AG10803 (cell line): Measurements from ENCODE around the gene OPRM1.

ENCODE experiments used
- DNase-seq: peaks from one replicate; pipeline ENCODE4 v3.0.0; 2010; ENCODE audit warnings: low read depth
- H3K4me3 ChIP-seq: 2 replicates; pipeline ENCODE4 v1.5.1; 2011; ENCODE audit warnings: mild to moderate bottlenecking, low read length, control low read depth
- TF ChIP-seq, protein P1 (sequence below): conservative IDR thresholded peaks from 2 replicates; pipeline ENCODE4 v1.5.1; 2011; ENCODE audit warnings: mild to moderate bottlenecking, low read length, control low read depth, inconsistent platforms

OPRM1 gene

DNA sequence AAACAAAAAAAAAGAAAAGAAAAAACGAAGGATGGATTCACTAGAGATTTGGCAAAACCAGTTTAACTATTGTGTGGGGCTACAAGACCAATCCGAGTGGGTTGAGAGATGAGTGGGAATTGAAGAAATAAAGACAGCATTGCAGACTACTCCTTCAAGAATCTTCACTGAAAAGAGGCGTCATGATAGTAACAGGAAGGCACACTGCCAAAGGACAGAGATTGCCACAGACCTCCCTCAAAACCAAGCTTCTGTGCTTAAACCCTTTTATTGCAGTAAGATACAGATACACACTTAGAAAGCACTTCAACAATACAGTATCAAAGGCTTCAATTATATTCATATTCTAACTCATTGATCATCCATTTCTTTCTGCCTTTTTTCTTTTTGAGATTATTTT, 213.6 kb downstream of the OPRM1 start:
- peak; percentile 6 for DNase-seq
- H3K4me3 ChIP-seq = no peak overlapping the region
- TF ChIP-seq, protein P1, sequence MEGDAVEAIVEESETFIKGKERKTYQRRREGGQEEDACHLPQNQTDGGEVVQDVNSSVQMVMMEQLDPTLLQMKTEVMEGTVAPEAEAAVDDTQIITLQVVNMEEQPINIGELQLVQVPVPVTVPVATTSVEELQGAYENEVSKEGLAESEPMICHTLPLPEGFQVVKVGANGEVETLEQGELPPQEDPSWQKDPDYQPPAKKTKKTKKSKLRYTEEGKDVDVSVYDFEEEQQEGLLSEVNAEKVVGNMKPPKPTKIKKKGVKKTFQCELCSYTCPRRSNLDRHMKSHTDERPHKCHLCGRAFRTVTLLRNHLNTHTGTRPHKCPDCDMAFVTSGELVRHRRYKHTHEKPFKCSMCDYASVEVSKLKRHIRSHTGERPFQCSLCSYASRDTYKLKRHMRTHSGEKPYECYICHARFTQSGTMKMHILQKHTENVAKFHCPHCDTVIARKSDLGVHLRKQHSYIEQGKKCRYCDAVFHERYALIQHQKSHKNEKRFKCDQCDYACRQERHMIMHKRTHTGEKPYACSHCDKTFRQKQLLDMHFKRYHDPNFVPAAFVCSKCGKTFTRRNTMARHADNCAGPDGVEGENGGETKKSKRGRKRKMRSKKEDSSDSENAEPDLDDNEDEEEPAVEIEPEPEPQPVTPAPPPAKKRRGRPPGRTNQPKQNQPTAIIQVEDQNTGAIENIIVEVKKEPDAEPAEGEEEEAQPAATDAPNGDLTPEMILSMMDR = no peak

GRCh38 chr6:154257067-154257466, 218.0 kb downstream of the OPRM1 start:
- H3K4me3 ChIP-seq = no peak overlapping the region
- TF ChIP-seq, protein P1 = no peak
- DNase-seq = no peak

DNA sequence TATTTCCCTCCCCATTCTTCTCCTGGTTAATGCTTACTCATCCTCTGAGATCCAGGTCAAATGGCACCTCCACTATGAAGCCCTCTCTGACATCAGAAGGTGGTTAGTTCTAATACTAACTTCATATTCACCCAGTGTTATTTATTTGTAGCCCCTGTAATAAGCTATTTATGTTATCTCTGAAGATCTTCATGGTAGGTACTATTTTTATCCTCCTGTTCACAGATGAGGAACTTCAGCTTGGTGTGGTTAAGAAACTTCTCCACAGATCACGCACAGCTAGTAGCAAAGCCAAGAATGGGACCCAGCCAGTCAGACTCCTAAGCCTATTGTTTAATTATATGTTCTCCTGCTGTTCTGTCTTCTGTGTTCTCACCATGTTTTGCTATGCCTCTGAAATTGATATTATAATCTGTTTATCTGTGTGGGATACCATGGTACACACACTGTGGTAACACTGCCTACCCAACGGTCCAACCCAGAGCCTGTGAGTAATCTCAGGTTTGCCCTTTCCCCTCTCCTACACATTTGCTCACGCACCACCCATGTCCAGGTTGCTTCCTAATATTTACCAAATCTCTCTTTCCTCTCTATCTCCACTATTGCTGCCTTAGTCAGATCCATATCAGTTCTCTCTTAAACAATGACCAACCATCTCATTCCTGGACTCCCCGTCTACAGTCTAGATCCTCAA, 219.2 kb downstream of the OPRM1 start:
- DNase-seq = no peak
- H3K4me3 ChIP-seq = no peak overlapping the region
- TF ChIP-seq, protein P1 = no peak

- DNase-seq = no peak
- H3K4me3 ChIP-seq = no peak overlapping the region
- TF ChIP-seq, protein P1 = no peak
These were observed 222.8 kb downstream of the OPRM1 start for GRCh38 chr6:154261688-154262397.

- H3K4me3 ChIP-seq = no peak overlapping the region
- TF ChIP-seq, protein P1 = no peak
- no peak for DNase-seq
These were observed 227.6 kb downstream of the OPRM1 start for GRCh38 chr6:154266560-154267099.

DNA sequence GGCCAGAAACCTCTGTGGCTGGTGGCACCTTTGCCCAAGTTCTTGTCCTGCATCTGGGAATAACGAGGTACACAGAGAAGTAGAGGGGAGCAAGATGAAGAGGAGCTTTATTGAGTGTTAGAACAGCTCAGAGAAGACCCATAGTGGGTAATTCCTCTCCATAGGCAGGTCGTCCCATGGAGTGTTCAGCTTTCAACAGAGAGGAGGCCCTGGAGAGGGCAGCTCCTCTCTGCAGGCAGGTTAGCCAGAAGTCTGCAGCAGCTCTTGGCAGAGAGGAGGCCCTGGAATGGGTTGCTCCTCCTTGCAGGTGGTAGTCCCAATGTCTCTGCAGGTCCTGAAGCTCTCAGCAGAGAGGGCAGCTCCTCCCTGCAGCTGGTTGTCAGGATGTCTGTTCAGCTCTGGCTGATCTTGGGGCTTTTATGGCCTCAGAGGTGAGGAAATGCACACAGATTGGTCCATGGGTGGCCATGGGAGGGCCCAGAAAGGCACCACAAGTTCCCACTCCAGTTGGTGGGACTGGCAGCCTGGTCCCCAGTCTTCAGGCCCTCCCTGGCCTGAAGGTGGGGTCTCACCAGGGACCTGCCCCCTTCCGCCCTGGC, 228.6 kb downstream of the OPRM1 start:
- H3K4me3 ChIP-seq = no peak overlapping the region
- TF ChIP-seq, protein P1 = no peak
- no peak for DNase-seq

DNA sequence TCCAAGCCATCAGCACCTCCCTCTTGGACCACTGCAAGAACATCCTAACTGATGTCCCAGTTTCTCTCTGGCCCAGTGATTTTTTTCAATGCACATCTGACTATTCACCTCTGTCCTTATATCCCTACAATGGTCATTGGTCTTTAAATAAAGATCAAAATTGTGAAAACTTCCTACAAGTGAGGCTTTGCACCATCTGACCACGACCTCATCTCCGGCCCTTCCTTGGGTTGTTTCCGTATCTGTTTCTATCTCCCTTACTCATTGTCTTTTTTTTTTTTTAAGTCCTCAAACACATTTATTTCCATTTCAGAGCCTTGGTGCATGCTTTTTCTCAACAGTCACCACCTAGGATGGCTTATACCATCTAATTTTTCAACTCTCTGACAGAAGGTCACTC, 229.4 kb downstream of the OPRM1 start:
- DNase-seq = no peak
- H3K4me3 ChIP-seq = no peak overlapping the region
- TF ChIP-seq, protein P1 = no peak
